ENCODE data around the gene GALNT18.
"Not testable (repeated sequence)": the region's sequence is repeated elsewhere in the genome, so short reads cannot be mapped to it uniquely, and the experiment has no call there.

- TF ChIP-seq POLR2A, POLR2AphosphoS5, CTCF (IDR thresholded peaks at IDR 0.05): not testable (repeated sequence)
Measured at GRCh38 chr11:11351851-11352250, 270.0 kb downstream of the GALNT18 start.

Data from prostate gland (tissue), 2 donors.